PC-3 (cell line): ENCODE data around the gene PARP15. TPM values are rescaled to one million over a fixed set of nuclear protein-coding genes. Genes with fewer than 3 reads are reported as not detected.

Experiments
- ATAC-seq: fragments of 200-7000 bp; cut with Tn5 transposase; 2 replicates; pipeline ENCODE4 v1.9.1; 2020; ENCODE audit warnings: mild to moderate bottlenecking, moderate library complexity
- BruUV-seq: library from RNA; stranded (reverse); fragments of 400-500 nt; replicated peaks from 2 replicates; lab custom pipeline; 2021; lab: Mats Ljungman, UMichigan
- CTCF ChIA-PET: fragments of 300-600 bp; sonication (Branson Sonifier 250); formaldehyde crosslinking; loops from one replicate; lab custom pipeline; 2022; ENCODE audit warnings: antibody characterized with exemption; lab: Charles Lee
- POLR2A ChIA-PET: fragments of 300-600 bp; sonication (Branson Sonifier 250); formaldehyde crosslinking; loops from one replicate; lab custom pipeline; 2022; ENCODE audit warnings: antibody characterized with exemption; ENCODE audit not compliant: unreplicated experiment; lab: Charles Lee
- DNase-seq: peaks from one replicate; pipeline ENCODE4 v3.0.0-alpha.2; 2015
- H2AFZ ChIP-seq: fragments of 300-600 bp; sonication (generic); 2 replicates; pipeline ENCODE4 v1.6.0; 2016; ENCODE audit warnings: antibody characterized with exemption, low read length
- H3F3A ChIP-seq: fragments of 300-600 bp; sonication (generic); one replicate; pipeline ENCODE4 v1.6.0; 2017; ENCODE audit warnings: antibody characterized with exemption, low read length, control low read depth, mild to moderate bottlenecking; ENCODE audit not compliant: unreplicated experiment
- H3K27ac ChIP-seq: fragments of 300-600 bp; sonication (generic); 2 replicates; pipeline ENCODE4 v1.5.1; 2016; ENCODE audit warnings: mild to moderate bottlenecking, low read length
- H3K27me3 ChIP-seq: fragments of 300-600 bp; sonication (generic); 2 replicates; pipeline ENCODE4 v1.6.1; 2016; ENCODE audit warnings: low read length, mixed read lengths
- H3K36me3 ChIP-seq: fragments of 300-600 bp; sonication (generic); 2 replicates; pipeline ENCODE4 v1.6.1; 2016; ENCODE audit warnings: low read depth, mixed run types, low read length, mixed read lengths
- H3K4me1 ChIP-seq: fragments of 300-600 bp; sonication (generic); 2 replicates; pipeline ENCODE4 v1.5.1; 2016; ENCODE audit warnings: low read length; ENCODE audit not compliant: insufficient read depth
- H3K4me2 ChIP-seq: fragments of 300-600 bp; sonication (generic); 2 replicates; pipeline ENCODE4 v1.6.0; 2016; ENCODE audit warnings: low read length
- H3K4me3 ChIP-seq: fragments of 300-600 bp; sonication (generic); 2 replicates; pipeline ENCODE4 v1.5.1; 2016; ENCODE audit warnings: mild to moderate bottlenecking, low read length, mixed read lengths
- H3K79me2 ChIP-seq: fragments of 300-600 bp; sonication (generic); 2 replicates; pipeline ENCODE4 v1.6.1; 2017; ENCODE audit warnings: low read length, mixed read lengths
- H3K9ac ChIP-seq: fragments of 300-600 bp; sonication (generic); 2 replicates; pipeline ENCODE4 v1.6.0; 2016; ENCODE audit warnings: mild to moderate bottlenecking, low read length
- H3K9me2 ChIP-seq: fragments of 300-600 bp; sonication (generic); replicated peaks from 2 replicates; pipeline ENCODE4 v1.6.1; 2016; ENCODE audit warnings: mixed run types, low read length, mixed read lengths
- H3K9me3 ChIP-seq: fragments of 300-600 bp; sonication (generic); 2 replicates; pipeline ENCODE4 v1.6.1; 2016; ENCODE audit warnings: low read length, mixed read lengths
- H4K20me1 ChIP-seq: fragments of 300-600 bp; sonication (generic); 2 replicates; pipeline ENCODE4 v1.6.1; 2016; ENCODE audit warnings: low read length, mixed read lengths
- CTCF ChIP-seq: fragments of 300-600 bp; sonication (generic); conservative IDR thresholded peaks from 2 replicates; pipeline ENCODE4 v1.5.1; 2017; ENCODE audit warnings: antibody characterized with exemption, low read depth, mild to moderate bottlenecking, low read length
- EZH2 ChIP-seq: fragments of 300-600 bp; sonication (generic); IDR thresholded peaks from one replicate; pipeline ENCODE4 v1.6.1; 2017; ENCODE audit warnings: antibody characterized with exemption, mild to moderate bottlenecking, low read length; ENCODE audit not compliant: unreplicated experiment
- EZH2phosphoT487 ChIP-seq: fragments of 300-600 bp; sonication (generic); IDR thresholded peaks from 2 replicates; pipeline ENCODE4 v1.6.1; 2018; ENCODE audit warnings: mild to moderate bottlenecking, antibody characterized with exemption, low read length, borderline replicate concordance
- intact Hi-C: fragments of 100-400 bp; cut with micrococcal nuclease; formaldehyde crosslinking; loops from 2 replicates; pipeline ENCODE4 v1.9.0; 2023
- total RNA-seq: library from RNA; depleted of rRNA; stranded (reverse); fragments of >200 nt; gene quantifications from 2 replicates; pipeline ENCODE4 v1.2.3, GENCODE V29; 2014

PARP15 gene
- total RNA-seq, 1 experiment from 2014 or later: not detected

- no peak for ATAC-seq
- POLR2A ChIA-PET: no interaction called here
- CTCF ChIA-PET: no interaction called here
Measured at GRCh38 chr3:122582390-122582789, 4.9 kb downstream of the PARP15 start.

GRCh38 chr3:122586098-122586497 is 8.6 kb downstream of the PARP15 start:
- H3F3A ChIP-seq: no peaks in the 10 kb centered on the region
- no peaks in the 10 kb centered on the region for H3K9me2 ChIP-seq
- no peaks in the 10 kb centered on the region for H3K79me2 ChIP-seq
- H3K4me3 ChIP-seq: no peak overlapping the region
- DNase-seq: peak; percentile 30
- H3K9ac ChIP-seq: no peak overlapping the region
- ChIA-PET CTCF (no interaction called here), POLR2A (no interaction called here)
- peaks cover 16% of the 10 kb centered on the region for H3K9me3 ChIP-seq
- no peaks in the 10 kb centered on the region for H3K36me3 ChIP-seq
- peak; percentile 57 for ATAC-seq
- no peaks in the 10 kb centered on the region for H3K27me3 ChIP-seq
- no peaks in the 10 kb centered on the region for H3K4me1 ChIP-seq
- no peak overlapping the region for H3K27ac ChIP-seq
- no TSS peak for BruUV-seq
- H3K4me2 ChIP-seq: no peak overlapping the region
- intact Hi-C loops: no loop called here
- H4K20me1 ChIP-seq: no peaks in the 10 kb centered on the region
- no peak for TF ChIP-seq CTCF
- TF ChIP-seq EZH2: no peak
- TF ChIP-seq EZH2phosphoT487: no peak
- H2AFZ ChIP-seq: no peak overlapping the region

More at GRCh38 chr3:122582390-122582789, 4.9 kb downstream of the PARP15 start:
- intact Hi-C loops: no loop called here
- no peak overlapping the region for H3K4me2 ChIP-seq
- H3K79me2 ChIP-seq: no peaks in the 10 kb centered on the region
- no peaks in the 10 kb centered on the region for H4K20me1 ChIP-seq
- no peaks in the 10 kb centered on the region for H3K36me3 ChIP-seq
- no peaks in the 10 kb centered on the region for H3K4me1 ChIP-seq
- no peak overlapping the region for H3K4me3 ChIP-seq
- TF ChIP-seq EZH2phosphoT487 (no peak), EZH2 (no peak), CTCF (no peak)
- peaks cover 16% of the 10 kb centered on the region for H3K9me3 ChIP-seq
- H3K27me3 ChIP-seq: no peaks in the 10 kb centered on the region
- no peak overlapping the region for H3K9ac ChIP-seq
- H2AFZ ChIP-seq: no peak overlapping the region
- H3K27ac ChIP-seq: no peak overlapping the region
- BruUV-seq: no TSS peak
- DNase-seq: no peak
- no peaks in the 10 kb centered on the region for H3F3A ChIP-seq
- no peaks in the 10 kb centered on the region for H3K9me2 ChIP-seq

GRCh38 chr3:122586773-122587485 is 9.5 kb downstream of the PARP15 start:
- Histone ChIP-seq H2AFZ (no peak overlapping the region), H3K9ac (no peak overlapping the region), H3K27me3 (no peaks in the 10 kb centered on the region), H3K36me3 (no peaks in the 10 kb centered on the region), H3K27ac (no peak overlapping the region), H3K4me3 (no peak overlapping the region), H3K9me2 (no peaks in the 10 kb centered on the region), H3F3A (no peaks in the 10 kb centered on the region), H3K9me3 (peaks cover 9% of the 10 kb centered on the region), H4K20me1 (no peaks in the 10 kb centered on the region), H3K4me2 (no peak overlapping the region), H3K79me2 (no peaks in the 10 kb centered on the region), H3K4me1 (no peaks in the 10 kb centered on the region)
- no TSS peak for BruUV-seq
- intact Hi-C loops: no loop called here
- DNase-seq: no peak
- ChIA-PET CTCF (no interaction called here), POLR2A (no interaction called here)
- TF ChIP-seq EZH2phosphoT487 (no peak), CTCF (no peak), EZH2 (no peak)
- ATAC-seq: no peak
